IMR-90 (cell line): ENCODE results near the gene APEX1. TPM values are rescaled to one million over a fixed set of nuclear protein-coding genes. Genes with fewer than 3 reads are reported as not detected.
A peak's percentile ranks its signal among the peaks of the same experiment; 100 is the strongest.

Source experiments
- ATAC-seq: fragments of 200-7000 bp; cut with Tn5 transposase; 2 replicates; pipeline ENCODE4 v1.9.1; 2020; ENCODE audit warnings: low read depth, mild to moderate bottlenecking, moderate library complexity
- BruUV-seq: library from RNA; stranded (reverse); fragments of 400-500 nt; replicated peaks from 2 replicates; lab custom pipeline; 2021; lab: Mats Ljungman, UMichigan
- CTCF ChIA-PET: fragments of 300-600 bp; formaldehyde crosslinking; extraction: SDS; loops from one replicate; lab custom pipeline; 2021; ENCODE audit warnings: antibody characterized with exemption; lab: Yijun Ruan, JAX
- POLR2A ChIA-PET: fragments of 300-600 bp; sonication (Branson Sonifier 250); formaldehyde crosslinking; loops from one replicate; lab custom pipeline; 2022; ENCODE audit warnings: antibody characterized with exemption; ENCODE audit not compliant: unreplicated experiment; lab: Charles Lee
- DNase-seq: peaks from one replicate; pipeline ENCODE4 v3.0.0; 2013
- H2AFZ ChIP-seq: replicated peaks from 2 replicates; pipeline ENCODE3; 2013; ENCODE audit warnings: low read length, mild to moderate bottlenecking; ENCODE audit not compliant: poor library complexity
- H2AK5ac ChIP-seq: 2 replicates; pipeline ENCODE4 v1.6.1; 2013; ENCODE audit warnings: low read depth, low read length, inconsistent platforms
- H2AK9ac ChIP-seq: replicated peaks from 2 replicates; pipeline ENCODE3; 2013; ENCODE audit warnings: mild to moderate bottlenecking, low read depth, low read length, moderate library complexity; ENCODE audit not compliant: poor library complexity
- H2BK120ac ChIP-seq: 2 replicates; pipeline ENCODE4 v1.6.1; 2013; ENCODE audit warnings: low read depth, low read length, inconsistent platforms
- H2BK15ac ChIP-seq: 3 replicates; pipeline ENCODE4 v1.6.1; 2013; ENCODE audit warnings: low read depth, low read length, inconsistent platforms
- H2BK20ac ChIP-seq: 2 replicates; pipeline ENCODE4 v1.6.1; 2013; ENCODE audit warnings: low read depth, mild to moderate bottlenecking, inconsistent platforms, low read length, moderate library complexity
- H2BK5ac ChIP-seq: 2 replicates; pipeline ENCODE4 v1.6.1; 2013; ENCODE audit warnings: mild to moderate bottlenecking, low read depth, low read length, inconsistent platforms; ENCODE audit not compliant: poor library complexity, severe bottlenecking
- H3K14ac ChIP-seq: replicated peaks from 2 replicates; pipeline ENCODE4 v1.6.1; 2013; ENCODE audit warnings: low read depth, low read length, inconsistent platforms
- H3K18ac ChIP-seq: 2 replicates; pipeline ENCODE4 v1.6.1; 2013; ENCODE audit warnings: low read depth, low read length, control low read depth
- H3K23ac ChIP-seq: 2 replicates; pipeline ENCODE4 v1.6.1; 2013; ENCODE audit warnings: low read depth, low read length, inconsistent platforms
- H3K27ac ChIP-seq: 2 replicates; pipeline ENCODE4 v1.5.1; 2013; ENCODE audit warnings: mild to moderate bottlenecking, control low read depth, low read length; ENCODE audit not compliant: insufficient read depth
- H3K27me3 ChIP-seq: 2 replicates; pipeline ENCODE4 v1.6.1; 2013; ENCODE audit warnings: low read length; ENCODE audit not compliant: control insufficient read depth, insufficient read depth
- H3K36me3 ChIP-seq: 2 replicates; pipeline ENCODE4 v1.6.1; 2013; ENCODE audit warnings: low read length, mixed read lengths; ENCODE audit not compliant: control insufficient read depth, insufficient read depth
- H3K4ac ChIP-seq: 2 replicates; pipeline ENCODE4 v1.6.1; 2013; ENCODE audit warnings: low read depth, low read length, inconsistent platforms
- H3K4me1 ChIP-seq: 2 replicates; pipeline ENCODE4 v1.6.1; 2013; ENCODE audit warnings: low read length, mixed read lengths; ENCODE audit not compliant: control insufficient read depth, insufficient read depth
- H3K4me2 ChIP-seq: 2 replicates; pipeline ENCODE4 v1.6.1; 2013; ENCODE audit warnings: low read depth, mild to moderate bottlenecking, control low read depth, low read length, moderate library complexity
- H3K4me3 ChIP-seq: 2 replicates; pipeline ENCODE4 v1.5.1; 2013; ENCODE audit warnings: low read depth, mild to moderate bottlenecking, control low read depth, low read length, moderate library complexity; ENCODE audit not compliant: insufficient read depth
- H3K56ac ChIP-seq: 2 replicates; pipeline ENCODE4 v1.6.1; 2013; ENCODE audit warnings: low read length, inconsistent platforms; ENCODE audit not compliant: insufficient read depth; ENCODE audit errors: extremely low read depth
- H3K79me1 ChIP-seq, 2 experiments: 2 replicates each; pipeline ENCODE4 v1.6.1; 2013; ENCODE audit warnings: low read length in 2 of 2, inconsistent platforms in 1 of 2, low read depth in 1 of 2
- H3K9ac ChIP-seq: 2 replicates; pipeline ENCODE4 v1.6.1; 2013; ENCODE audit warnings: low read depth, low read length, control low read depth
- H3K9me1 ChIP-seq: 2 replicates; pipeline ENCODE4 v1.6.1; 2013; ENCODE audit warnings: low read length, inconsistent platforms; ENCODE audit not compliant: insufficient read depth
- H3K9me3 ChIP-seq: 2 replicates; pipeline ENCODE4 v1.6.1; 2013; ENCODE audit warnings: low read length; ENCODE audit not compliant: control insufficient read depth, insufficient read depth
- H4K20me1 ChIP-seq: 2 replicates; pipeline ENCODE4 v1.6.1; 2013; ENCODE audit warnings: low read length, inconsistent platforms; ENCODE audit not compliant: insufficient read depth
- H4K5ac ChIP-seq: 2 replicates; pipeline ENCODE4 v1.6.1; 2013; ENCODE audit warnings: mild to moderate bottlenecking, low read depth, low read length, control low read depth
- H4K8ac ChIP-seq, 2 experiments: 2 replicates each; pipeline ENCODE4 v1.6.1; 2013; ENCODE audit warnings: low read depth in 2 of 2, low read length in 2 of 2, control low read depth in 1 of 2, inconsistent platforms in 1 of 2
- H4K91ac ChIP-seq: 2 replicates; pipeline ENCODE4 v1.6.1; 2013; ENCODE audit warnings: low read depth, low read length, inconsistent platforms; ENCODE audit not compliant: insufficient read depth
- BHLHE40 ChIP-seq: fragments of 150-350 bp; IDR thresholded peaks from 2 replicates; pipeline ENCODE4 v1.6.1; 2016; ENCODE audit warnings: mild to moderate bottlenecking, low read depth, low read length
- CEBPB ChIP-seq: IDR thresholded peaks from 2 replicates; pipeline ENCODE4 v1.6.1; 2012; ENCODE audit warnings: low read depth, low read length, improper control_type of control experiment
- CHD1 ChIP-seq: IDR thresholded peaks from 2 replicates; pipeline ENCODE4 v1.6.1; 2012; ENCODE audit warnings: low read depth, low read length, improper control_type of control experiment
- ELK1 ChIP-seq: fragments of 150-350 bp; IDR thresholded peaks from 2 replicates; pipeline ENCODE4 v1.6.1; 2016; ENCODE audit warnings: low read depth, mild to moderate bottlenecking, low read length, moderate library complexity, borderline replicate concordance
- FOS ChIP-seq: fragments of 150-350 bp; IDR thresholded peaks from 2 replicates; pipeline ENCODE4 v1.6.1; 2016; ENCODE audit warnings: low read depth, low read length
- MAFK ChIP-seq: IDR thresholded peaks from 2 replicates; pipeline ENCODE4 v1.6.1; 2012; ENCODE audit warnings: low read depth, low read length, improper control_type of control experiment
- MAZ ChIP-seq: IDR thresholded peaks from 2 replicates; pipeline ENCODE4 v1.6.1; 2012; ENCODE audit warnings: low read depth, mild to moderate bottlenecking, low read length, improper control_type of control experiment, moderate library complexity, borderline replicate concordance
- MXI1 ChIP-seq: IDR thresholded peaks from 2 replicates; pipeline ENCODE4 v1.6.1; 2012; ENCODE audit warnings: low read depth, mild to moderate bottlenecking, low read length, moderate library complexity, borderline replicate concordance
- NFE2L2 ChIP-seq: fragments of 150-350 bp; IDR thresholded peaks from 2 replicates; pipeline ENCODE4 v1.6.1; 2016; ENCODE audit warnings: low read depth, mild to moderate bottlenecking, low read length
- POLR2A ChIP-seq: IDR thresholded peaks from 2 replicates; pipeline ENCODE4 v1.6.1; 2012; ENCODE audit warnings: mild to moderate bottlenecking, low read depth, low read length
- RAD21 ChIP-seq: IDR thresholded peaks from 2 replicates; pipeline ENCODE4 v1.6.1; 2012; ENCODE audit warnings: low read length, improper control_type of control experiment
- RCOR1 ChIP-seq: IDR thresholded peaks from 2 replicates; pipeline ENCODE4 v1.6.1; 2012; ENCODE audit warnings: mild to moderate bottlenecking, low read length, improper control_type of control experiment; ENCODE audit not compliant: insufficient replicate concordance
- RFX5 ChIP-seq: IDR thresholded peaks from 2 replicates; pipeline ENCODE4 v1.8.0; 2012; ENCODE audit warnings: low read depth, mild to moderate bottlenecking, low read length, moderate library complexity
- SMC3 ChIP-seq: fragments of 150-350 bp; IDR thresholded peaks from 2 replicates; pipeline ENCODE4 v1.6.1; 2016; ENCODE audit warnings: low read depth, mild to moderate bottlenecking, antibody characterized with exemption, low read length, moderate library complexity
- USF2 ChIP-seq: fragments of 150-350 bp; IDR thresholded peaks from 2 replicates; pipeline ENCODE4 v1.6.1; 2017; ENCODE audit warnings: mild to moderate bottlenecking, antibody characterized with exemption, low read length, low read depth
- WGBS, 2 experiments: methylation state at CpG; one replicate each; pipeline versions ENCODE4 v1.1.5 to v1.1.7; 2013; ENCODE audit warnings: missing lambda C conversion rate in 2 of 2; ENCODE audit not compliant: insufficient read length in 1 of 2; ENCODE audit errors: extremely low coverage in 2 of 2; 5-methylcytosine and 5-hydroxymethylcytosine counted together
- dilution Hi-C: fragments of 300-500 bp; cut with HindIII; formaldehyde crosslinking; loops from one replicate; pipeline ENCODE4 v1.14.3; 2018; ENCODE audit warnings: low sequenced_read_pairs; ENCODE audit not compliant: unreplicated experiment
- in situ Hi-C: fragments of 300-500 bp; cut with MboI; formaldehyde crosslinking; loops from 3 replicates; pipeline ENCODE4 v1.14.3; 2019; ENCODE audit warnings: low sequenced_read_pairs, inconsistent platforms, mixed read lengths
- intact Hi-C: fragments of 100-400 bp; cut with micrococcal nuclease; formaldehyde crosslinking; loops from 2 replicates; pipeline ENCODE4 v1.10.0; 2022
- polyA plus RNA-seq, 3 experiments: library from polyadenylated mRNA; depleted of rRNA; stranded (reverse); fragments of >200 nt; gene quantifications; 2 replicates each; pipeline ENCODE4 v1.2.3, GENCODE V29; 2012; ENCODE audit warnings: low replicate concordance in 1 of 3
- total RNA-seq: library from RNA; depleted of rRNA; stranded (reverse); fragments of >200 nt; gene quantifications from 2 replicates; pipeline ENCODE4 v1.2.3, GENCODE V29; 2012
- TF ChIP-seq, protein P1 (sequence below): conservative IDR thresholded peaks from 2 replicates; pipeline ENCODE4 v1.5.1; 2012; ENCODE audit warnings: mild to moderate bottlenecking, low read depth, low read length, improper control_type of control experiment

The APEX1 gene
- total and polyA plus RNA-seq, 2 of the 4 experiments (the other 2 are of a cell fraction): 125 to 241 TPM

GRCh38 chr14:20476776-20477175 lies 21.8 kb downstream of the APEX1 start:
- H2AFZ ChIP-seq: no peak overlapping the region
- H3K18ac ChIP-seq: no peak overlapping the region
- no peak overlapping the region for H2AK9ac ChIP-seq
- intact Hi-C loops (no loop called here), in situ Hi-C loops (no loop called here), dilution Hi-C loops (no loop called here)
- H2BK120ac ChIP-seq: no peak overlapping the region
- H3K79me1 ChIP-seq: peaks cover 3% of the 10 kb centered on the region in 2 experiments; a peak in 1 of 4 replicates
- H4K5ac ChIP-seq: no peak overlapping the region
- TF ChIP-seq, protein P1, sequence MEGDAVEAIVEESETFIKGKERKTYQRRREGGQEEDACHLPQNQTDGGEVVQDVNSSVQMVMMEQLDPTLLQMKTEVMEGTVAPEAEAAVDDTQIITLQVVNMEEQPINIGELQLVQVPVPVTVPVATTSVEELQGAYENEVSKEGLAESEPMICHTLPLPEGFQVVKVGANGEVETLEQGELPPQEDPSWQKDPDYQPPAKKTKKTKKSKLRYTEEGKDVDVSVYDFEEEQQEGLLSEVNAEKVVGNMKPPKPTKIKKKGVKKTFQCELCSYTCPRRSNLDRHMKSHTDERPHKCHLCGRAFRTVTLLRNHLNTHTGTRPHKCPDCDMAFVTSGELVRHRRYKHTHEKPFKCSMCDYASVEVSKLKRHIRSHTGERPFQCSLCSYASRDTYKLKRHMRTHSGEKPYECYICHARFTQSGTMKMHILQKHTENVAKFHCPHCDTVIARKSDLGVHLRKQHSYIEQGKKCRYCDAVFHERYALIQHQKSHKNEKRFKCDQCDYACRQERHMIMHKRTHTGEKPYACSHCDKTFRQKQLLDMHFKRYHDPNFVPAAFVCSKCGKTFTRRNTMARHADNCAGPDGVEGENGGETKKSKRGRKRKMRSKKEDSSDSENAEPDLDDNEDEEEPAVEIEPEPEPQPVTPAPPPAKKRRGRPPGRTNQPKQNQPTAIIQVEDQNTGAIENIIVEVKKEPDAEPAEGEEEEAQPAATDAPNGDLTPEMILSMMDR: no peak
- TF ChIP-seq MAFK: no peak
- TF ChIP-seq BHLHE40: no peak
- no peak for TF ChIP-seq MXI1
- TF ChIP-seq SMC3: no peak
- TF ChIP-seq FOS: no peak
- no peak for TF ChIP-seq MAZ
- no peak for TF ChIP-seq RFX5
- TF ChIP-seq POLR2A: no peak
- no peak for TF ChIP-seq ELK1
- TF ChIP-seq CEBPB: no peak
- TF ChIP-seq CHD1: no peak
- TF ChIP-seq RAD21: no peak
- TF ChIP-seq RCOR1: no peak
- TF ChIP-seq USF2: no peak
- no peak for TF ChIP-seq NFE2L2
- no peak overlapping the region for H3K4me2 ChIP-seq
- H2AK5ac ChIP-seq: no peak overlapping the region
- 0 out of 3 replicates have a peak overlapping the region, but pooled peaks have one; percentile 27 for H2BK15ac ChIP-seq
- H3K9ac ChIP-seq: no peak overlapping the region
- H3K23ac ChIP-seq: no peak overlapping the region
- peaks cover 10% of the 10 kb centered on the region for H3K36me3 ChIP-seq
- no peak for ATAC-seq
- H3K27me3 ChIP-seq: no peaks in the 10 kb centered on the region
- H3K4me1 ChIP-seq: no peaks in the 10 kb centered on the region
- 100% methylated on average over 1 of the region's 5 CpGs; no CpG with 5 or more reads in 1 of the 2 experiments for WGBS, 2 experiments
- H4K91ac ChIP-seq: no peak overlapping the region
- ChIA-PET POLR2A (no interaction called here), CTCF (no interaction called here)
- peak overlapping the region in 1 of 2 experiments; percentile 8; a peak in 2 of 4 replicates for H4K8ac ChIP-seq
- H3K4me3 ChIP-seq: no peak overlapping the region
- H4K20me1 ChIP-seq: no peaks in the 10 kb centered on the region
- peak overlapping the region; percentile 2 for H2BK5ac ChIP-seq
- H3K9me1 ChIP-seq: no peaks in the 10 kb centered on the region; the same call in 1 of the 2 replicates
- H3K14ac ChIP-seq: no peak overlapping the region
- no peaks in the 10 kb centered on the region for H3K9me3 ChIP-seq
- no peak overlapping the region for H3K56ac ChIP-seq
- no peak overlapping the region for H2BK20ac ChIP-seq
- no TSS peak for BruUV-seq
- no peak for DNase-seq
- no peak overlapping the region for H3K27ac ChIP-seq
- no peak overlapping the region for H3K4ac ChIP-seq
